Fibroblast of upper back skin (primary cell): ENCODE measurements around the gene PLA2G3.
"Not testable (repeated sequence)": the region's sequence is repeated elsewhere in the genome, so short reads cannot be mapped to it uniquely, and the experiment has no call there.

ENCODE experiments used
- DNase-seq: peaks from one replicate; pipeline ENCODE4 v3.0.0-alpha.2; 2013

The PLA2G3 gene

DNA sequence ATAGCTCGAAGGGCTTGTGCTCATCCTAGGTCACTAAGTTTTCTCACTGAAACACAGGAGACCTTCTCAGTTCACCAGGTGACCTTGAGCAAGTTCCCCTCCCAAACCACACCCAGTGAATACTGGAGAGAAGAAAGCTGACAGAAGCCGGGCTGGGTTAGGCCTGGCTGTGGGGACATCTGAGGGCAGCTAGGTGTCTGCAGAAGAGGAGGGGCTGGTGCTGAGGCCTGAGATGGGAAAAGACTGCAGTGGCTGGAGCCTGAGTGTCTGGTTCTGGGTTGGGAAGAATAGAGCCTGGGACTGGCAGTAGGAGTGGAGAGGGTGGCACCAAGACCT, 18.1 kb downstream of the PLA2G3 start:
- DNase-seq, result no peak

DNA sequence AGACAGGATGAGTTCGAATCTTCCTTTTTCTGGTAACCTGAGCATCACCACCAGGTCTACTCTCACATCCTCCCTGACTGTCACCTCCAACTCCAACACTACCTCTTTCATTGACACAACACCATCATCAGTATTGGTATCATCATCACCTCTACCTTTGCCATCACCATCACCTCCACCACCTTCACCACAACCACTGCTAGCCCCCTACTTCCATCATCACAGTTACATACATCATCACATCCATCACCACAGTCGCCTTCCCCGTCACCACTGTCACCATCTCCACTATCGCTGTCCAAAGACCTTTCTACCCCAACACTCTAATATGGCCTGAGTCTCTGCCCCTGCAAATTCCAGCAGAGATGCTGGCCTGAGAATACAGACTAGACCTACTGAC, 18.9 kb downstream of the PLA2G3 start:
- no peak for DNase-seq

DNA sequence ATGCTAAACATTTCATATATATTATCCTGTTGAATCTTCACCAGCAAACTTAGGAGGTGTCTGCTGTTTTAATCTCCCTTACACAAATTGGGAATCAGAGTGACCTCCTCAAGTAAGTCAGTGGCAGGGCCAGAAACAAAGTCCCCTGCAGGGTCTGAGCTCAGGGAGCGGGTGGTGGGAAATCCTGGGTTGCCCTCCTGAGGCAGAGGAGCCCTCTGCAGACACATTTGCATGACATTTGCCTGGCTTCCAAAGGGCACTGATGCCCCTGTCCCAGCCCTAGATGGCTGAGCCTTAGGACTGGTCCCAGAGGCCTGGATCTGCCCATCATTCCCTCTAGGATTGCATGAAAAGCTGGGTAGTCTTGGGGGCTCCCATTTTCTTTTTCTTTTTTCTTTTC, 19.7 kb downstream of the PLA2G3 start:
- no peak for DNase-seq

DNA sequence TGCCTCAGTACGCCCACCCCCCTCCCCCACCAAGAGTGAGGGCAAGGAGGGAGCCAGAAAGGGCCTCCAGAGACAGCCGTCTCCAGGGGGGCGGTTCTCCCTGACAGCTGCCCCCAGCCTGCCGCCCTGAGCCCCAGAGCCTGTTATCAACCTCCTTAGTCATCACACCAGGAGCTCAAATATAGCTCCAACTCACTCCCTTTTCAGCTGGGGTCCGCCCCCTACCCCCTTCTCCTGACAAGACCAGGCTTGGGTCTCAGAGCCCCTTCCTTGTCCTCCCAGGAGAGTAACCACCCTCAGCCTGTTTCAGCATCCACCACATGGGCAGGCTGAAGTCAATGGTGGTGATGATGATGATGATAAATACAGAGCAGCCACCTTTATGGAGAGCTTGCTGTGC, 20.1 kb downstream of the PLA2G3 start:
- DNase-seq, result no peak

DNA sequence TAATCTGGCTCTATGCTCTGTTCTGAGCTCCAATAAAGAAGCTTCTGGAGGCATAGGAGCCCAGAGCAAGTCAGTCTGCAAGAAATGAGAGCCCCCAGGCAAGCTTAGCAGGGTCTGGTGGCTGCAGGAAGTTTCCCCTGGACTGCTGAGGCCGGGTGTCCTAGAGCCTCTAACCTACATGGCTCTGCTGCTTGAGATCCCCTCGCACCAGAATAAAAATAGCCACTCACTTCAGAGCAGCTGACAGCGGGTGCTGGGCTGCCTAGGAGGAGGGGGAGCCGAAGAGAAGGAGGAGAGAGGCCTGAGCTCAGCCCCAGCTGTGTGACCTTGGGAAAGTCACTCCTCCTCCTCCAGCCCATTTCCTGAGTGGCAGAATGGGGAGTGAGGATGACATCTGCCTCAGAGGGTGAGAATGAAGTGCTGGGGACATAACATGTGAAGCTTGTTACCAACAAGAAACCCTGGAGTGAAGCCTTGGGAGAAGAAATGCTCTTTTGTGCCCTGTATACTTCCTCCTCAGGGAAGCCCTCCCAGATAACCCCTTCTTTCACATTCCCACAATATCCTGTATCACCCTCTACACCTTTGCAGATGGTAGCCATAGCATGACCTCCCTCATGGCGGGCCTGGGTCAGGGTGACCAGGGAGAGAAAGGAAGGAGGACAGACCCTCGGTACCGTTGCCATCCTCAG, 21.1 kb downstream of the PLA2G3 start:
- no peak for DNase-seq

DNA sequence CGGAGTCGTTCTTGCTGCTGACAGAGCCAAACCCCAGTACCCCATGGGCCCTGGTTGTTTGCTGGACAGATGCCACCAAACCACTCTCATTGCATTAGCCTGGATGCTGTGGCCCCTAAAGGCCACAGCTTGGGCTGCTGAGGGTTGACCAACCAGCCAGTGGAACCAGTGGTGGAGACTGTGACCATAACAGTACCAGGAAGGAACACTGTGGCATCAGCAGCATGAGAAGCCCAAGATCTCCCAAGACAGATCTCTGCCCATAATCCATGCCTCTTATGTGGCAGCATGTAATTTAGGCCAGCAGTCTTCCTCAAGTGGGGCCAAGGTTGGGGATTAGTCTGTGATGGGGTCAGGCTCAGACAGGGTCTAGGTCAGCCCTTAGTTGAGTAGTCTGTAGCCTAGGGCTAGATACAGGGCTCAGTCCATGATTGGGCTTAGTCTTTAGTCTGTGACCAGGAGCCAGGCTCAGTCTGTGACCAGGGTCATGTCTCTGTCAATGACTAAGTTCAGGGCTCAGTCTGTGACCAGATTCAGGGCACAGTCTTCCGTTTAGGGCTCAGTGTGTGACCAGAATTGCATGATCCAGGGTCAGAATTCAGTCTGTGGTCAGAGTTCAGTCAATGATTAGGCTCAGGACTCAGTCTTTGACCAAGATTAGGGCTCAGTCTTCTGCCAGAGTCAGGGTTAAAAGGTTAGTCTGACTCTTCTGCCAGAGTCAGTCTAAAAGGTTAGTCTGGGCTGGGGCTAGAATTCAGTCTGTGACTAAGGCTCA, 22.1 kb downstream of the PLA2G3 start:
- no peak for DNase-seq

DNA sequence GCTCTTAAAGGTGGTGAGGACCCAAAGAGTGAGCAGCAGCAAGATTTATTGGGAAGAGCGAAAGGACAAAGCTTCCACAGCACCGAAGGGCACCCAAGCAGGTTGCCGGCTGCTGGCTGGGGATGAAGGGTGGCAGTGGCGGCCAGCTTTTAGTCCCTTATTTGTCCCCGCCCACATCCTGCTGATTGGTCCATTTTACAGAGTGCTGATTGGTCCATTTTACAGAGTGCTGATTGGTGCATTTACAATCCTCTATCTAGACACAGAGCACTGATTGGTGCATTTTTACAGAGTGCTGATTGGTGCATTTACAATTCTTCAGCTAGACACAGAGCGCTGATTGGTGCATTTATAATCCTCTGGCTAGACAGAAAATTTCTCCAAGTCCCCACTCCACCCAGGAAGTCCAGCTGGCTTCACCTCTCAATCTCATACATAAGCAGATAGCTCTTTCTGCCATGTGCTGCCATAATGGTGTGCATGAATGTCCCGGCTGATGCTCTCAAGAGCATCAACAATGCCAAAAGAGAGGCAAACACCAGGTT, 27.7 kb downstream of the PLA2G3 start:
- DNase-seq, result not testable (repeated sequence)

DNA sequence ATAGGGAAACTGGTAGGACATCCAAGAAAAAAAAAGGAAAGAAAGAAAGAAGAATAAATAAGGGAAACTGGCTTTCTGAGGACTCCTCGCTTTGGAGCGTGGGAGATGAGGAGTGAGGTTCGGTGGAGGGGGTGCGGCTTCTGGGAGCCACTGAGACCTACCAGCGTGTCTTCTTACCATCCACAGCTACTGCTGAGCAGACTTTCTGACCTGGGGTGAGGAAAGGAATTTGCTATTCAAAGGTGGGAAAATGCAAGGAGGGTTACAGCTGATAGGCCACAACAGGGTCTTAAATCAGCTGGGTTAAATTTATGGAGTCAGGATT, 32.5 kb downstream of the PLA2G3 start:
- no peak for DNase-seq

DNA sequence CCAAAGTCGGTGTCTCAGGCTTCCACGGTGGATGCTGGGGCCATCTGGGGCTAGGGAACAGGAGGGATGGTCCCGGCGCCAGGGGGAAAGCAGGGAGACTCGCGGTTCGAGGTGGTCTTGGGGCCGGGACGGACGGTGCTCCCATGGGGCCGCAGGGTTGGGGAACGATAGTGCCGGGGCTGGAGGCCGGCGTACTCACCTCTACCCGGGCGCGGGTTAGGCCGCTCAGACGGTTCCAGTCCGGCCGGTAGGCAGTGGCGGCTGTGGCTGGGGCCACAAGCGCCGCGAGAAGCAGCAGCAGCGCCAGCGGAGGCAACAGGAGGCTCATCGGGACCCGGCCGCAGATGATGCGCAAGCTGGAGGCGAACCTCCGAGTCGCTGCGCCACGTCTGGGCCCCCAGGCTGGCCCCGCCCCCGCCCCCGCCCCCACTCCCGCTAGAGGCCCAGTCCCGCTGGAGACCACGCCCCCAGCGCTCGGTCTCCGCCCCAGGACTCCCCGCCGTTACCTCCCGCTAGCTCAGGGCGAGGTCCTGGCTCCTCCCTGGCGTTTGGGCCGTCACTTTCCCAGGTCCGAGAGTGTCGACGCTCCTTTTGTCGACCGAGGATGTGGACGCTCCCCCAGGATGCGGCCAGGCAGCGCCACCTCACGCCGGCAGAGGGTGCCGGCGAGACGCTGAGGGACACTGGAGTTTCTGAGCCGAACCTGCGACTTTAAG, 33.0 kb downstream of the PLA2G3 start, which contains the start of gene SELENOM:
TSS of gene SELENOM (minus strand) at position 391 of the 716 bp plus-strand sequence. CDS start at position 328, 63 bp downstream.
- peak; percentile 99 for DNase-seq

DNA sequence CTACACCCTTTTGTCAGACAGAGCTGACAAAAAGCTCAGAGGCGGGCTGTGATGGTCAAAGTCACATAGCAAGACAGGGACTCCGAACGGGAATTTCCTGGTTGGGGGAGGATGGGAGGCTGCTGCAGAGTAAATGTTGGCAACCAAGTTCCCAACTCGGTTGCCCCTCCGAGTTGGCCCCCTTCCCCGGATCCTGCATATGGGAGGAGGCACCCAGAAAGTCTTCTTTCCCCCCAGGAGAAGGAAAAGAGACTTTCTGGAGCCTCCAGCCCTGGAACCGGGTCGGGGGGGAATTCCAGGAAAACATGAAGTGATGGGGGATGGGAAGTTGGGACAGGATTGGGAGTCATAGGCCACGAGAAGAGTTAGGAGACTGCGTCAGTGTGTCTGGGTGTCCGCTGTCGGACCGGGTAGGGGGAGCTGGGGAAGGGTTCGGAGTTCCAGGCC, 33.6 kb downstream of the PLA2G3 start:
- peak; percentile 40 for DNase-seq

DNA sequence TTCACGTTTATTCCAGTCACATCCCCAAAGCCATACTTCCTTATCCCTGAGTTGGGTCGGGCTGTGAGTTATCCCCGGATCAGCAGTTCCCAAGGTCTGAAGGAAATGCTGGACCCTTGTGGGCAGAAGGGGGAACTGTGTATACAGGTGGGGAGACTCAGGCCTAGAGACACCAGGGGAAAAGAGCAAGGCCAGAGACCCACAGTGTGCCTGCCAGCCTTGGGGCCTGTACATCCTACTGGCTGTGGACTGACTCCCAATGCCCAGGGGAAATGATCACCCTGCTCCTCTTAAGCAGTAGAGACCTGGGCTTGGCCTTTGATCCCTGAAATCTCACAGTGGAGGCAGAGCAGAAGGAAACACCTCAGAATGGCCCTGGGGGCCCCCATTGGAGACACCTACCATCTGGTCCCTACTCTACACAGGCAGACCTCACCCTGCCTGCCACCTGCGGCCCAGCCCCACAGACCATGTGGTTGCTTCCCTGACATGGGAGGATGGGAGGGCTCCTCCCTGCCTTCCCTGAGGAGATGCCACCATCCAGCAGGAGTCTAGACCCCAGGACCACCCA, 34.2 kb downstream of the PLA2G3 start:
- no peak for DNase-seq

DNA sequence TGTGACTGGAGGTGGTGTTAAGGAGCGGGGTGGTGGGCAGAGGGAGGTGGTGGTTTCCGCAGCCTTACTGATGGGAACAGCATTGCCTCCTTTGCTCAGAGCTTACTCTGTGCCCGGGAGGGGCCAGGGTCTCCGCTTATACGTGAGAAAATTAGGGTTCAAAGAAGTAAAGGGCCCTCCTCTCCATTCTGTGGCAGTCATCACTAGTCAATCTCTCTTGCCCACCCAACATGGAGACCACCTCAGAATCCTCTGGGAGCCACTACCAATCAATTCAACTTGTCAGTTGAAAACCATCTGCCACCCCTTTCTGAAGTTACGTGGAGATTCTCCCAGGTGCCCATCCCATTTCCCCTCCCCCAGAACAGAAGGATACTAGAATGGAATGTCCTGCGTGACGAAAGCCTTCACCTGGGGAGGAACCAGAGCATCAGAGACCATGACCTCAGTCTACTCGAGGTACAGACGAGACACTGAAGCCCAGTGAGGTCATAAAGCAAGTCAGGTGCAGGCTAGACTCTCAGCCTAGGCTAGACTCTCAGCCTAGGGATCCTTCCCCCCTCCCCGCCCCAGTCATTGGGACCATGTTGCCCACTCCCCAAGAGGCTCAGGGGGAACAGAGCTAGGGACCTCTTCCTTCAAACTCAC, 34.9 kb downstream of the PLA2G3 start:
- DNase-seq, result no peak

DNA sequence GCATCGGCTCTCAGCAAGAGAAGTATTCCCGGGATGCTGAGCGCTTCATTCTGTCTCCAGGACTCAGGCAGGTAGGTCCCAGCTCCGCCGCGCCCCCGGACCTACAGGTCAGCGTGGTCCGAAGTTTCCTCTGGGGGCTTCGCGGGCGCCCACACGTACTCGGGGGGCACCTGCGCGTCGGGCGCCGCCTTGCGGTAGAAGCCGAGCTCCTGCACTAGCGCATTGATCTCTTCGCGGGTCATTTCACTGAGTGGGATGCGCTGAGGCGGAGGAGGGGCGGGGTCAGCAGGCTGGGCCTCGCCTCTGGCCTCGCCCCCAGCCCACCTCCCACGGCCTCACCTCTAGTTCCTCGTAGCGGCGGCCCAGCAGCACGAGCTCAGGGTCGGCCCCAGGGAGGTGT, 35.4 kb downstream of the PLA2G3 start:
- no peak for DNase-seq

DNA sequence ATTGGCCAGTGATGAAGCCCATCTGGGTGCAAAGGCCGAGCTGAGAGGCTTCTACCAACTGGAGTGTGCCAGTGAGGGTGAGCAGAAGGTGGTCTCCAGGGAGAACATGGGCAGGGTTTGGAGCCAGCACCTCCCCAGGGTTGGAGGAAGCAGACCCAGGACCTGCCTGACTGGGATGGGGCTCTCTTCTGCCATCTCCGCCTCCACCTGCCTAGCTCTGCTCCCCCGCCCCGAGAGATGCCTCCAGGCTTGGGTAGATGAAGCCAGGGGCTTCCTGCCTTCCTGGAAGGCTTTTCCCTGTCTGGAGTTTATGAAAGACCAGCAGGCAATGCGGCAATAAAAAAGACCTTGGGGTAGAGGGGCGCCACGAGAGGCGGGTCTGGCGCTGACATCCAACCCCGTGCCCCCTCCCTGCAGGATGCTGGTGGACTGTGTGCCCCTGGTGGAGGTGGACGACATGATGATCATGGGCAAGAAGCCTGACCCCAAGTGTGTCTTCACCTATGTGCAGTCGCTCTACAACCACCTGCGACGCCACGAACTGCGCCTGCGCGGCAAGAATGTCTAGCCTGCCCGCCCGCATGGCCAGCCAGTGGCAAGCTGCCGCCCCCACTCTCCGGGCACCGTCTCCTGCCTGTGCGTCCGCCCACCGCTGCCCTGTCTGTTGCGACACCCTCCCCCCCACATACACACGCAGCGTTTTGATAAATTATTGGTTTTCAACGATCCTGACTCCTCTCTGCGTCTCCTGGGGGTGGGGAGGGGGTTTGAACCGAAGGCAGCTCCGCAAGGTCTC, 36.2 kb downstream of the PLA2G3 start:
- DNase-seq, result no peak

DNA sequence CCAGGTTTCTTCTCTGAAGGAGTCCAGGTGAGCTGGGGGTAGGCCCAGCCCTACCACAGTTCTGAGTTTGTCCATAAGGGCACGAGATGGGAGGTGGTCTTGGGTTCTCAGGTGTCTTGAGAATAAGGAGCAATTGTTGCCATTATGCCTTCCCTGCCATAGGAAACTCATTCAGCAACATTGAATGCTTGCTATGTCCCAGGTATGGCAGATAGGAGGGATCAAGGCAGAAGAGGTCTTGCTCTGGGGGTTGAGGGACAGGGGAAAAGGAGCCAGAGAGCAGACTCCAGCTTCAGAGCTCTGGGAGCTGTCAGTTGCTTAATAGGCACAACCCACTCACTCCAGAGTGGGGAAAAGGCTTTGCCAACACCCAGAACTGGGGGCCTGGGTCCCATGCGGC, 37.2 kb downstream of the PLA2G3 start:
- DNase-seq, result no peak

DNA sequence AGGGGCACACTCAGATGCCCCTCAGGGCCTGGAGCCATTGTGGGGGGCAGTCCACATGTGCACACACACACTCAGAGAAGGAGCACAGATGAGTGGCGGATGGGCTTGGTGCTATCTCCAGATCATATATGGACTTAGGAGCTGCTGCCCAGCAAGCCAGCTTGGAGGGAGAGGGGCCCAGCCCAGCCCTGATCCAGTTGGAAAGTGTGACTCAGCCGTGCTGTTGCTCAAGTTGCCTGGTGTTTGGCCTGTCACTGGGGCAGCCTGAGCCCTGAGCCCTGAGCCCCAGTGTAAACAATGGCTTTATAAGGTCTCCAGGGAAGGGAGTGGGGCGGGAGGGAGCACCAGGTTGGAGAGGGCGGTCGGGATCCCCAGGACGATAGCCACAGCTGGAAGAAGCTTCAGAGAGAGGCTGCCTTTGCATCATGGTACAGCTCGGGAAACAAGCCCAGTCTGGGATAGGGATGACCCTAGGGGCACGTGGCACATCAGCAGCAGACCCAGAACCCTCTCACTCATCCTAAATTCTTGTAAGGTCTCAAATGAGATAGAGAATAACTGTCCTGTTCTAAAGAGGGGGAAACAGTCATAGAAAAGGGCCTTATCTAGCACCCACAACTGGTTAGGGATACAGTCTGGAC, 37.7 kb downstream of the PLA2G3 start:
- peak; percentile 80 for DNase-seq

DNA sequence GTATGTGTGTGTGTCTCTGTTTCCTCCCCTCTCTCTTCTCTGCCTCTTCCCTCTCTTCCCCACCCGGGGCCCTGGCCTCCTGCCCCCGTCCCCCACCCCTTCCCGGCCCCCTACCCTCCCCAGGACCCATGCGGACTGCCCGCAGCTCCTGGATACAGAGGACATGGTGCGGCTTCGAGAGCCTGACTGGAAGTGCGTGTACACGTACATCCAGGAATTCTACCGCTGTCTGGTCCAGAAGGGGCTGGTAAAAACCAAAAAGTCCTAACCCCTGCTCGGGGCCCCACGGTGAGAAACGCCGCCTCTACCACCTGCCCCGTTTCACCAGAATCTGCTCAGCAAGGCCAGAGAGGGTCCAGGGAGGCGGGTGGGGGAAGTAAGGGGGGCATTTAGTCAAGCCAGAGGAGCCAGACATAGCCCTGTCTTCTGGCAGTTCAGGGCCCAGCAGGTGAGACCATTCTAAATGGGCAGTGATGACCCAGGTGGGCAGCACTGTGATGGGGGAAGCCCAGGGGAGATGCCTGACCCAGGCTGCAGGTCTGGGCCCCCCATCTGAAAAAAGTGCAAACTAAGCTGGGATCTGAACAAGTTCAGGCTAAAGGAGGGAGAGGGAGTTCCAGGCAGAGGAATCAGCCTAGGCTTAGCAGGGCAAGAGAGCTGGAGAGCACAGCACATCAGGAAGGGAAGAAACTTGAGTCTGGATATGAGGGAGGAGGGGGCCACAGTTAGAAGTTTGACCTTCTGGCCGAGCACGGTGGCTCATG, 39.4 kb downstream of the PLA2G3 start:
- DNase-seq, result no peak

DNA sequence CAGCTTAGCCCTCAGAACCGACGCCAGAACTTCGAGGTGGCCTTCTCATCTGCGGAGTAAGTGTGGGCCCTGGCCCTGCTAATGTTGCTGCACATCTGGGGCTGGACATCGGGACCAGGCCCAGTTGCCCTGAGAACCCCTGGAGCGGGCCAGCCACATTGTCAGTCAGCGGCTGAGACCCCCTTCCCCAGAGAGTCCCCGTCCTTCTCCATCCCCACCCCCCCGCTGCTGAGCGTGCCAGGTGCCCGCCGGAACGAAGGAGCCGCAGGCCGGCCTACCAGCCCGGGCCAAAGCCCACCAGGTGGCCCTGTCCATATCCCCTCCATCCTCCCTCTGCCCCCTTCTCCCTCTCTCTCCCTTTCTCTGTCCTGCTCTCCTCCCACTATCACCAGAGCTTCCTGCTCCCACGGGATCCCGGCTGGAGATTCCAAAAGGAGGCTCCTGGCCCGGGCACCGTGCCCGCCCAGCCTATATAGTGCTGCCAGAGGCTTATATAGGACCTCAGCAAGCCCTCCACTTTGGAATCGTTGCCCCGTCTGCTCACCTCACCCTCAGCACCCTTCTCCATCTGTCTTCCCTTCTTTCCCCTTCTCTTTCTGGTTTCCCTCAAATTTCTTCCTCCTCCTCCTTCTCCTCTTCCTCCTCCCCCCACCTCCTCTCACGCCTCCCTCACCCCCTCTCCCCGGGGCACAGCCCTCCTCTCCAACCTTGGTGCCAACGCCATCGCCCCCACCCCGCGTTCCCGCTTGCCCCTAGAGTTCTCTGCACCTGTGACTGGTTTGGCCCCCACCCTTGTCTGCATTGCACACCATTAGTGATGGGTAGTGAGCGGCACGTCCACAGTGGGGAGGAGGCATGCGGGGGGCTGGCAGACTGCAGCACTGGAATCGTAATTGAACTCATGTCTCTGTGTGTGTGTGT, 40.2 kb downstream of the PLA2G3 start:
- DNase-seq, result no peak

DNA sequence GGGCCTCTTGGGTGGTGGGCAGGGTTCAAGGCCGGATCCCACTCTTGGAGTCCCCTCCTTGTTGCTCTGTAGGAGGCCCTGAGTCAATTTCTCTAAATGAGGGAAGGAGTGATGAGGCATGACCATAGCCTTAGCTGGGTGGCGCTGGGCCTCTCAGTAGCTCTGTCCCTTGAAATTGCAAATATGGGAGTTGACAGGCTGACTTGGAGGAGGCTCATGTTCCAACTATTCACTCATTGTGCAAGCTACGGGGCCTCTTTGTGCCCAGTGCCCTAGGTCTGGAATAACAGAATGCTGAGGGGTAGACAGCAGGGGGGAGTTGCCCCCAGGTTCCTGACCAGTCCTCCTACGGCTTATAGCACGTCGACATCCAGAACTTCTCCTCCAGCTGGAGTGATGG, 40.9 kb downstream of the PLA2G3 start:
- DNase-seq, result no peak
